Astrocyte of the hippocampus (primary cell): ENCODE results near the gene PPP1R2C.

Experiments
- DNase-seq: peaks from one replicate; pipeline ENCODE4 v3.0.0; 2011; ENCODE audit warnings: low read depth, low spot score

PPP1R2C gene

GRCh38 chrX:42778096-42778495 is at the start of gene PPP1R2C:
Gene PPP1R2C (minus strand): TSS chrX:42778163. CDS start chrX:42778079, 84 bp downstream.
- DNase-seq = no peak

GRCh38 chrX:42825201-42825600 is 47.2 kb upstream of the PPP1R2C start:
- DNase-seq = no peak

GRCh38 chrX:42824541-42824940 is 46.6 kb upstream of the PPP1R2C start:
- DNase-seq = no peak

DNA sequence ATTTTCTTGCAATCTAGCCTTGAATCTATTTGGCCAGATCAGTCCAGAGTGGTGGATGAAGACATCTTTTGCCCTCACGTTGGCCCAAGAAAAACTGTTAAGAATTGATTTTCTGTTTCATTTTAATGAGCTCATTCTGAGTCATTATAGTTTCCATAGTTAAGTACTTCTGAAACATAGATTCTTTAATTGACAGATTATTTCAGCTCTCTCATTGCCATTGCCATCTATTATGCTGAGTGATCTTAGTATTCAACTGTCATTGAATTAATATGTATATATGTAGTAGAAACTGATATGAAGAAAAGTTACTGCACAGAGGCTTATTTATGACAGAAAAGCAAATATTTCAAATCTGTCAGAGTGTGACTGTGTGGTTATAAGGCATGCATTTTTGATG is 45.5 kb upstream of the PPP1R2C start:
- no peak for DNase-seq

GRCh38 chrX:42821803-42822443 is 44.0 kb upstream of the PPP1R2C start:
- DNase-seq = no peak

GRCh38 chrX:42818151-42818921 is 40.4 kb upstream of the PPP1R2C start:
- DNase-seq = no peak

DNA sequence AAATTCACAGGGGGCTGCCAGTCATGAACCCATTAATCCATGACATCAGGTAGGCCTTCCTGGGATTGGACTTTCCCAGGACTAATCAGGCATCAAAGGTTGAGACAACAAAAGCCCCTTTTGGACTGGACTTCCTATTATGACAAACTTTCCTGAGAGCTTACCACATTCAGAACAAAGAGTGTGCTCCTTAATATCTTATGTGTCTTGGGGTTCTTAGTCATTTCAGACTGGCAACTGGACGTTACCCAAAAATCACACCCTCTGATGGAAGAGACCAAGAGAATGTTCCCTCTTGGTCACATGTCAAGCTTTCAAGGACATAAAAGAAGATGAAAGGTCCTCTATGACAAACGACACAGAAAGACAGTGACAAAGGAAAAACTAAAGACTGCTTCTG is 31.6 kb upstream of the PPP1R2C start:
- DNase-seq = peak; percentile 2

DNA sequence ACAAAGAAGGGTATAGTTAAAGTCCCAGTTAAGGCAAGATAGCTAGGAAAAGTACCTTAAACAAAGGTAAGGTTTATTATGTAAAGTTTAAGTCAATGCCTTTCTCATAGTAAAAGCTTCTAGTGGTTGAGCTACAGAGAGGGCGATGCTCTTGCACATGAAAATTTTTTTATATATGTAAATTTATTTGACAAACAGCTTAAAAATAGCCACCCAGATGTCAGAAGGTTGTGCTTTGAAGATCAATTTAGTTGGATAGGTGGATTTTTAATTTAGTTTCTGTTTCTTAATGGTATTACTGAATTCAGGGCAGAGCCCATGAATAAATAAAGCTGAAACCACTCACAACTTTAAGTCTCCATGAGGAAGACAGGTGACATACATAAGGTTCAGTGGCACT is 29.4 kb upstream of the PPP1R2C start:
- no peak for DNase-seq

DNA sequence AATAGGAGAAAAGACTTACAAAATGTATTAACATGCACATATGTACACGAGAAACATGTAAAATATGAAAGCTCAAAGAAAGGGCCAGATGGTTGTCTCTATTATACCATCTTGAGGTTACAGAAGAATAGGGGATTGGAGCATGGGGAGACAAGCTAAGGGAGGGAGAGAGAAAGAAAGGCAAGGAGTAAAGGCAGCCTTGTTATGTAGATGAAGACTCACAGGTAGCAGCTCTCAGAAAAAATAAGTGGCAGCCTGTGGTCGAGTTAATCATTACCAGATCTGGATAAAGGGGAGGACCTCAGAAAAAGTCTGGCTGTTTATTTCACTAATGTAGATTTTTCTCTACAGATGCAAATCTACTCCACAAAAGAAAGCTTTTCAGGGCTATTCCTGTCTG is 26.6 kb upstream of the PPP1R2C start:
- no peak for DNase-seq

GRCh38 chrX:42803320-42803719 is 25.4 kb upstream of the PPP1R2C start:
- DNase-seq = peak; percentile 7

DNA sequence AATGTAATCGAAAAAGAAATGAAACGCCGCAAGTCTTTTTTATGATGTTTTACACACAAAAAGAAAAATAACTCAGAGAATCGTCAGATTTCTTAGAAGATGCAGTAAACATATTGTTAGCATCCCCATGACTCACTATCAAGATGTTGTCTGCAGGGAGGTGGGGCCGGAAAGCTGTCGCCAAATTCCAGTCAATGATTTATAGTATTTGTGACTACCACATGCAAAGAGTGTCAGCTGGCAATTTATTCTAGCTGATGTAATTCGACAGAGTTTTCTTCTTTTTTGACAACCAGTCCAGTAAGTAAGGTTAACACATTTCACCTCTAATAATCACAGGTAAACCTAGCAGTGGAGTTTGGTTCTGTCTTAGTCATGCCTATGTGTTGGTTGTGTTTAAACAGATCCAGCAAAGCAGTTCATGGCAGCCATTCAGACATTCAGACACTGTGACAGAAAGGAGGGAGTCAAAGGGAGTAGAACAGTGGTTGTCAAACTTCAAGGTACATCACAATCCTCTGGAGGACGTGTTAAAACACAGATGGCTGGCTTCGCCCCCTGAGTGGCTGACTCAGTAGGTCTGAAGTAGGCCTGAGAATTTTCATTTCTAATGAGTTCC is 19.8 kb upstream of the PPP1R2C start:
- no peak for DNase-seq

DNA sequence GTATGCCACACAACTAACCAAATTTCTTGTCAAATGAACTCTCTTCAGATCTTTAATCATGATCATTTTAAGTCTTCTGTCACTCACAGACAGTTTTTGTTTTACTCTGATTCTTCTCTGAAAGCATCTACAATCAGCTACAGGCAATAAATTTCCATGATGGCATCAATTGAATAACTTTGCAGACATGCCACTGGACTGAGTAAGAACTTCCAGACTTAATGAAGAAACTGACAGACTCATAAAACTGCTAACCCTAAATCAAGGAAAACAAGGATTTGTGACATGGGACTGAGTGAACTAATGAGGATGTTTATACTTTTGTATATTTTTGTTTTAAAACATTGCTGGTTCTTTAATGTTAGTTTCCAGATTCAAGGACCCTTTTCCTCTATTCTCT is 5.5 kb upstream of the PPP1R2C start:
- no peak for DNase-seq

- no peak for DNase-seq
These were observed 1.8 kb downstream of the PPP1R2C start for GRCh38 chrX:42776195-42776594.

- no peak for DNase-seq
These were observed 5.1 kb downstream of the PPP1R2C start for GRCh38 chrX:42772874-42773273.

- no peak for DNase-seq
These were observed 6.2 kb downstream of the PPP1R2C start for GRCh38 chrX:42771506-42772335.

- no peak for DNase-seq
These were observed 7.4 kb downstream of the PPP1R2C start for GRCh38 chrX:42770566-42770965.

DNA sequence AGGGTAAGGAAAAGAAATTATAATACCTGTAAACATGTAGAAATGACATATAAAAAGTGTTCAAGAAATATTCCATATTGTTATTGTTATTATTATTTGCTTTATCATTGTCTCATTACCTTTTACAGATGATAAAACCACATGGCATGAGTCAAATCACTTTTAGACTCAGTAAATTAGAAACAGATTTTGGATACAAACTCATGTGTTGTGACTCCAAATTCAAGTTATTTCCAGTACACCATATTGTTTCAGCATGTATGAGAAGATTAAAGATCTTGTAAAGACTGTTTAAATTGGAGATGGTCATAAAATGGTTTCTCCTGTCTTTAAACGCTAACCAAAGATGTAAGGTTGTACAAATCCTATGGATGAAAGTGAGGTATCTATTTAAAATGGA is 18.1 kb downstream of the PPP1R2C start:
- DNase-seq = no peak

DNA sequence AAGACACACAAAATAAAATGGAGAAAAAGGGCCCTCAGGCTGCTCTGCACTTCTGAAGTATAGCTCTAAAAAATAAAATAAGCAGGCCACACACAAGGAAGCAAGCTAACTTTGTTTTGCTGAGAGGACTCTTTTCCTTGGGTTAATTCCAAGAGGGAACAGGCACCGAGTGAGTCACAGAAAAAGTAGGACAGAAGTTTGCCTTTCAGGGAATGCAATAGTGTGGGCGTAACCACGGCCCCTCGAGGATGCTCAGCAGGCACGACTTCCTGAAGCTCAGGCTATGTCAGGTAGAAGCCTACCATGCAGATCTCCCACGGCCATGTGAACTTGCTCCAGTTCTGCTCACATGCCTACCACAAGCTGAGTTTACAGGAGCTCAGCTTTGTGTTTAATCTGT is 22.1 kb downstream of the PPP1R2C start:
- peak; percentile 53 for DNase-seq

- no peak for DNase-seq
These were observed 23.4 kb downstream of the PPP1R2C start for GRCh38 chrX:42754603-42755002.

GRCh38 chrX:42754115-42754514 is 23.8 kb downstream of the PPP1R2C start:
- no peak for DNase-seq

- DNase-seq = peak; percentile 52
These were observed 25.2 kb downstream of the PPP1R2C start for GRCh38 chrX:42752730-42753129.

GRCh38 chrX:42751573-42751972 is 26.4 kb downstream of the PPP1R2C start:
- no peak for DNase-seq
